Activated T-helper 17 cell treated with anti-CD3 and anti-CD28 coated beads, Interleukin-2, amount 50 U/mL, for 72 hours (primary cell): ENCODE measurements around the gene TRABD2A. TPM values are rescaled to one million over a fixed set of nuclear protein-coding genes. Genes with fewer than 3 reads are reported as not detected.
"Not testable (repeated sequence)": the region's sequence is repeated elsewhere in the genome, so short reads cannot be mapped to it uniquely, and the experiment has no call there.

ENCODE experiments used
- ATAC-seq: fragments of 150-1000 bp; cut with Tn5 transposase; replicated peaks from 2 replicates; pipeline ENCODE4 v1.10.0; 2021; ENCODE audit warnings: mild to moderate bottlenecking, moderate library complexity
- H3K27ac Mint-ChIP-seq: one replicate; pipeline ENCODE4 v1.8.0; 2022; ENCODE audit warnings: mixed read lengths
- H3K27me3 Mint-ChIP-seq: one replicate; pipeline ENCODE4 v1.8.0; 2022; ENCODE audit warnings: mixed read lengths
- H3K36me3 Mint-ChIP-seq: one replicate; pipeline ENCODE4 v1.8.0; 2022; ENCODE audit warnings: low read depth, mild to moderate bottlenecking, mixed read lengths
- H3K4me1 Mint-ChIP-seq: one replicate; pipeline ENCODE4 v1.8.0; 2022; ENCODE audit warnings: mixed read lengths
- H3K4me3 Mint-ChIP-seq: one replicate; pipeline ENCODE4 v1.8.0; 2022; ENCODE audit warnings: mild to moderate bottlenecking, mixed read lengths
- H3K9me3 Mint-ChIP-seq: one replicate; pipeline ENCODE4 v1.8.0; 2022; ENCODE audit warnings: mixed read lengths
- total RNA-seq, 2 donors: library from RNA; stranded (reverse); gene quantifications; one replicate each; pipeline ENCODE4 v1.2.3, GENCODE V29; 2022

TRABD2A gene
- total RNA-seq, 2 donors from 2014 or later = 28.6 to 32.3 TPM

- ATAC-seq = no peak
- peaks cover 11% of the 10 kb centered on the region for H3K4me1 Mint-ChIP-seq
- H3K36me3 Mint-ChIP-seq = no peaks in the 10 kb centered on the region
- H3K27me3 Mint-ChIP-seq = no peaks in the 10 kb centered on the region
- peaks cover 4% of the 10 kb centered on the region for H3K9me3 Mint-ChIP-seq
- H3K27ac Mint-ChIP-seq = no peak overlapping the region
- H3K4me3 Mint-ChIP-seq = no peak overlapping the region
Measured at GRCh38 chr2:84788027-84788426, 92.9 kb downstream of the TRABD2A start.

- no peaks in the 10 kb centered on the region for H3K27me3 Mint-ChIP-seq
- H3K27ac Mint-ChIP-seq = no peak overlapping the region
- ATAC-seq = no peak
- H3K4me1 Mint-ChIP-seq = peaks cover 16% of the 10 kb centered on the region
- no peaks in the 10 kb centered on the region for H3K36me3 Mint-ChIP-seq
- H3K4me3 Mint-ChIP-seq = no peak overlapping the region
- H3K9me3 Mint-ChIP-seq = peaks cover 4% of the 10 kb centered on the region
Measured at GRCh38 chr2:84786601-84787000, 94.3 kb downstream of the TRABD2A start.

- H3K27me3 Mint-ChIP-seq = no peaks in the 10 kb centered on the region
- no peak overlapping the region for H3K4me3 Mint-ChIP-seq
- peaks cover 4% of the 10 kb centered on the region for H3K9me3 Mint-ChIP-seq
- no peak for ATAC-seq
- no peak overlapping the region for H3K27ac Mint-ChIP-seq
- no peaks in the 10 kb centered on the region for H3K36me3 Mint-ChIP-seq
- peaks cover 22% of the 10 kb centered on the region for H3K4me1 Mint-ChIP-seq
Measured at GRCh38 chr2:84785950-84786349, 94.9 kb downstream of the TRABD2A start.

- Mint-ChIP-seq H3K9me3 (peaks cover 4% of the 10 kb centered on the region), H3K27me3 (no peaks in the 10 kb centered on the region), H3K4me1 (peaks cover 45% of the 10 kb centered on the region), H3K27ac (peak overlapping the region; percentile 63), H3K4me3 (peak overlapping the region; percentile 59), H3K36me3 (no peaks in the 10 kb centered on the region)
- peak; percentile 80 for ATAC-seq
Measured at GRCh38 chr2:84782717-84783442, 98.0 kb downstream of the TRABD2A start.

GRCh38 chr2:84781942-84782716 is 98.8 kb downstream of the TRABD2A start:
- Mint-ChIP-seq H3K27ac (peak overlapping the region; percentile 63), H3K4me1 (peaks cover 45% of the 10 kb centered on the region), H3K36me3 (no peaks in the 10 kb centered on the region), H3K9me3 (peaks cover 4% of the 10 kb centered on the region), H3K4me3 (peak overlapping the region; percentile 59), H3K27me3 (no peaks in the 10 kb centered on the region)
- ATAC-seq = peak; percentile 96

GRCh38 chr2:84779781-84780180 is 101.1 kb downstream of the TRABD2A start:
- no peaks in the 10 kb centered on the region for H3K36me3 Mint-ChIP-seq
- peak overlapping the region; percentile 38 for H3K4me3 Mint-ChIP-seq
- peaks cover 7% of the 10 kb centered on the region for H3K9me3 Mint-ChIP-seq

GRCh38 chr2:84778911-84779690 is 101.8 kb downstream of the TRABD2A start:
- ATAC-seq = no peak
- Mint-ChIP-seq H3K36me3 (no peaks in the 10 kb centered on the region), H3K27me3 (no peaks in the 10 kb centered on the region), H3K9me3 (peaks cover 8% of the 10 kb centered on the region), H3K4me3 (peak overlapping the region; percentile 38), H3K27ac (peak overlapping the region; percentile 37), H3K4me1 (peaks cover 45% of the 10 kb centered on the region)

More at GRCh38 chr2:84779781-84780180, 101.1 kb downstream of the TRABD2A start:
- Mint-ChIP-seq H3K27ac (peak overlapping the region; percentile 37), H3K4me1 (peaks cover 45% of the 10 kb centered on the region), H3K27me3 (no peaks in the 10 kb centered on the region)
- ATAC-seq = no peak

- Mint-ChIP-seq H3K4me1 (peaks cover 23% of the 10 kb centered on the region), H3K4me3 (no peak overlapping the region), H3K27ac (no peak overlapping the region), H3K27me3 (no peaks in the 10 kb centered on the region), H3K36me3 (no peaks in the 10 kb centered on the region), H3K9me3 (peaks cover 13% of the 10 kb centered on the region)
- no peak for ATAC-seq
Measured at GRCh38 chr2:84776011-84776410, 104.9 kb downstream of the TRABD2A start.

GRCh38 chr2:84773562-84773961 is 107.3 kb downstream of the TRABD2A start:
- peaks cover 14% of the 10 kb centered on the region for H3K9me3 Mint-ChIP-seq
- H3K27me3 Mint-ChIP-seq = not testable (repeated sequence)

More at GRCh38 chr2:84773562-84773961, 107.3 kb downstream of the TRABD2A start:
- not testable (repeated sequence) for H3K4me1 Mint-ChIP-seq, H3K27ac Mint-ChIP-seq, H3K36me3 Mint-ChIP-seq, H3K4me3 Mint-ChIP-seq, ATAC-seq

Other genes with a start within 250 kb of the TRABD2A start
- gene TMSB10, start 24.6 kb upstream of the TRABD2A start, total RNA-seq = 1,000 to 10,000 TPM; 2,616 to 3,068 TPM
- gene KCMF1, start 90.1 kb upstream of the TRABD2A start, total RNA-seq = 100 to 1,000 TPM in 1 of 2 donors, 10 to 100 TPM in 1; 77.3 to 108 TPM